ENCODE measurements around the gene SP3.

DNA sequence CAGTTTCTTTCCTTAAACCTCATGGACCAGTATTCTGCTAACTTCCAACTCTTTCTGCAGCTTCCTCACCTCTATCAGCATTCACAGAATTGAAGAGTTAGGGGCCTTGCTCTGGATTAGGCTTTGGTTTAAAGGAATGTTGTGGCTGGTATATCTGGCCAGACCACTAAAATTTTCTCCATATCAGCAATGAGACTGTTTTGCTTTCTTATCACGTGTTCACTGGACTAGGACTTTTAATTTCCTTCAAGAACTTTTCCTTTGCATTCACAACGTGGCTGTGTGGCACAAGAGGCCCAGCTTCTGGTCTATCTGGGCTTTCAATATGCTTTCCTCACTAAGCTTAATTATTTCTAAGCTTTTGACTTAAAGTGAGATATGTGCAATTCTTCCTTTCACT, 33.4 kb downstream of the SP3 start:
- TF ChIP-seq CTCF (IDR thresholded peaks at IDR 0.05) (no peak), POLR2AphosphoS5 (IDR thresholded peaks at IDR 0.05) (no peak)

Data from esophagus muscularis mucosa (tissue), 3 donors.